HepG2 (cell line): Measurements from ENCODE around the gene TADA3. TPM values are rescaled to one million over a fixed set of nuclear protein-coding genes. Genes with fewer than 3 reads are reported as not detected.

Experiments
- ARID2 ChIP-seq: sonication (generic); formaldehyde crosslinking; IDR thresholded peaks from 2 replicates; pipeline ENCODE4 v1.8.1; 2022; ENCODE audit warnings: mild to moderate bottlenecking, missing genetic modification reagents, borderline replicate concordance
- HCFC1 ChIP-seq: fragments of 150-350 bp; IDR thresholded peaks from 2 replicates; pipeline ENCODE4 v1.6.1; 2014; ENCODE audit warnings: low read depth, low read length
- HDAC2 ChIP-seq: sonication (generic); formaldehyde crosslinking; IDR thresholded peaks from 2 replicates; pipeline ENCODE4 v1.4.0; 2020; ENCODE audit warnings: missing genetic modification reagents
- YY1 ChIP-seq: IDR thresholded peaks from 2 replicates; pipeline ENCODE4 v1.6.1; 2011; ENCODE audit warnings: low read length, low read depth, moderate library complexity, mild to moderate bottlenecking; ENCODE audit not compliant: insufficient read depth, insufficient replicate concordance
- ZBTB42 ChIP-seq: sonication (generic); formaldehyde crosslinking; IDR thresholded peaks from 2 replicates; pipeline ENCODE4 v1.5.0; 2020; ENCODE audit warnings: mild to moderate bottlenecking, missing genetic modification reagents
- ZNF142 ChIP-seq: sonication (generic); formaldehyde crosslinking; IDR thresholded peaks from 2 replicates; pipeline ENCODE4 v1.4.0; 2020; ENCODE audit warnings: missing genetic modification reagents
- ZNF24 ChIP-seq: fragments of 450-650 bp; IDR thresholded peaks from 2 replicates; pipeline ENCODE4 v1.6.1; 2017; ENCODE audit warnings: antibody characterized with exemption, mild to moderate bottlenecking
- ZNF598 ChIP-seq: sonication (generic); formaldehyde crosslinking; IDR thresholded peaks from 2 replicates; pipeline ENCODE4 v1.5.1; 2020; ENCODE audit warnings: mild to moderate bottlenecking, missing genetic modification reagents, borderline replicate concordance
- polyA plus RNA-seq, 8 experiments: library from polyadenylated mRNA; depleted of rRNA in 3 of 8; stranded (reverse) in 7 of 8; unstranded in 1 of 8; fragments of >200 nt; fragmentation: Illumina TruSeq in 4 of 8; extraction: Trizol in 4 of 8; gene quantifications; 2 replicates each; pipeline versions ENCODE4 v1.2.1 to v1.2.3, GENCODE V29; 2011 to 2016; ENCODE audit warnings: low read depth in 4 of 8, missing spikeins in 1 of 8, mixed read lengths in 1 of 8; ENCODE audit not compliant: insufficient read depth in 1 of 8
- total RNA-seq, 5 experiments: library from RNA; depleted of rRNA; stranded (reverse); fragments of >200 nt; fragmentation: Illumina TruSeq; extraction: Trizol; gene quantifications; 2 replicates each; pipeline ENCODE4 v1.2.3, GENCODE V29; 2016; ENCODE audit warnings: low read depth in 1 of 5

The TADA3 gene
- total and polyA plus RNA-seq, 2 of the 13 experiments (the other 11 are each of a cell fraction or from before 2014, with no cell fraction given) = 32.1 to 37.1 TPM

DNA sequence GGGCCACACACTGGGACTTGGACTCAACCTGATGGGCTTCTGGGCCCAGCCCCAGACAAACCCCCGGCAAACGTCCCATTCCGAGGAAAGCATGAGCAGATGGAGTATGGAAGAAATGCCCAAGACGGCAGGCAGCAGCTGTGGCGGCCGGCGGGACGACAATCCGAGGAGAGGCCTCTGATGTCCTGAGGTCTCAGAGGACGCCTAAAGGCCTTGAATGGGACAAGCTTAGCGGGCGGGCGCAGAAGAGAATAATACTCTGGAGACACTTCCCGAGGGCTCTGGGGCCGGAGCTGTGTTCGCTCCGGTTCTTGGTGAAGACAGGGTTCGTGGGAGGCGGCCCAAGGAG lies 43.0 kb downstream of the TADA3 start (continued):
- peak; percentile 4; the same call in 1 of the 2 replicates for TF ChIP-seq HDAC2 (CRISPR knock-in tag)
- 0 out of 2 replicates have a peak, but pooled peaks have one; percentile 20 for TF ChIP-seq ZNF598 (CRISPR knock-in tag)
- TF ChIP-seq ZBTB42 (CRISPR knock-in tag) = 0 out of 2 replicates have a peak, but pooled peaks have one; percentile 39
- TF ChIP-seq ZNF142 (CRISPR knock-in tag) = 0 out of 2 replicates have a peak, but pooled peaks have one; percentile 63
- TF ChIP-seq ZNF24 = no peak
- no peak for TF ChIP-seq YY1
- no peak for TF ChIP-seq ARID2 (CRISPR knock-in tag)
- TF ChIP-seq HCFC1 = no peak
